Measurements from ENCODE around the gene BCDIN3D.
"Not testable (repeated sequence)": the region's sequence is repeated elsewhere in the genome, so short reads cannot be mapped to it uniquely, and the experiment has no call there.

The BCDIN3D gene

GRCh38 chr12:49863946-49864797 lies 21.3 kb upstream of the BCDIN3D start:
- FAIRE-seq = no peak

GRCh38 chr12:49860921-49861320 lies 18.0 kb upstream of the BCDIN3D start:
- not testable (repeated sequence) for FAIRE-seq; DNase-seq (ENCODE audit: insufficient read length, low spot score)

More at GRCh38 chr12:49863946-49864797, 21.3 kb upstream of the BCDIN3D start:
- DNase-seq (ENCODE audit: insufficient read length, low spot score) = no peak

GRCh38 chr12:49855890-49856289 lies 13.0 kb upstream of the BCDIN3D start:
- FAIRE-seq; DNase-seq (ENCODE audit: insufficient read length, low spot score): not testable (repeated sequence)

GRCh38 chr12:49854976-49855375 lies 12.1 kb upstream of the BCDIN3D start:
- FAIRE-seq (no peak), DNase-seq (ENCODE audit: insufficient read length, low spot score) (no peak)

- DNase-seq (ENCODE audit: insufficient read length, low spot score) (no peak), FAIRE-seq (no peak)
Measured at GRCh38 chr12:49853671-49854070, 10.8 kb upstream of the BCDIN3D start.

- DNase-seq (ENCODE audit: insufficient read length, low spot score) (no peak), FAIRE-seq (no peak)
Measured at GRCh38 chr12:49847161-49847560, 4.3 kb upstream of the BCDIN3D start.

- DNase-seq (ENCODE audit: insufficient read length, low spot score) (no peak), FAIRE-seq (no peak)
Measured at GRCh38 chr12:49846032-49846431, 3.1 kb upstream of the BCDIN3D start.

GRCh38 chr12:49843876-49844437 lies 1.1 kb upstream of the BCDIN3D start:
- FAIRE-seq (no peak), DNase-seq (ENCODE audit: insufficient read length, low spot score) (no peak)

GRCh38 chr12:49843411-49843810 lies 505 bp upstream of the BCDIN3D start:
- DNase-seq (ENCODE audit: insufficient read length, low spot score) (no peak), FAIRE-seq (no peak)

- no peak for DNase-seq (ENCODE audit: insufficient read length, low spot score)
- no peak for FAIRE-seq
Measured at GRCh38 chr12:49838973-49839633, 3.8 kb downstream of the BCDIN3D start.

GRCh38 chr12:49832836-49833421 lies 10.0 kb downstream of the BCDIN3D start:
- no peak for FAIRE-seq
- no peak for DNase-seq (ENCODE audit: insufficient read length, low spot score)

GRCh38 chr12:49831717-49832116 lies 11.2 kb downstream of the BCDIN3D start:
- FAIRE-seq (no peak), DNase-seq (ENCODE audit: insufficient read length, low spot score) (no peak)

GRCh38 chr12:49828133-49829091 lies 14.5 kb downstream of the BCDIN3D start, which contains the start of gene NCKAP5L:
TSS of gene NCKAP5L (minus strand) at chr12:49828413. CDS start at chr12:49804044, 24,369 bp downstream.
- FAIRE-seq (peak; percentile 97), DNase-seq (ENCODE audit: insufficient read length, low spot score) (peak; percentile 92)

GRCh38 chr12:49827401-49828099 lies 15.4 kb downstream of the BCDIN3D start:
- no peak for FAIRE-seq
- no peak for DNase-seq (ENCODE audit: insufficient read length, low spot score)

- DNase-seq (ENCODE audit: insufficient read length, low spot score) = no peak
- no peak for FAIRE-seq
Measured at GRCh38 chr12:49827051-49827400, 15.9 kb downstream of the BCDIN3D start.

GRCh38 chr12:49825971-49826421 lies 16.9 kb downstream of the BCDIN3D start:
- DNase-seq (ENCODE audit: insufficient read length, low spot score) = no peak
- no peak for FAIRE-seq

GRCh38 chr12:49825360-49825970 lies 17.4 kb downstream of the BCDIN3D start:
- FAIRE-seq (no peak), DNase-seq (ENCODE audit: insufficient read length, low spot score) (no peak)

GRCh38 chr12:49824895-49825294 lies 18.0 kb downstream of the BCDIN3D start:
- DNase-seq (ENCODE audit: insufficient read length, low spot score) = no peak
- no peak for FAIRE-seq

GRCh38 chr12:49824416-49824815 lies 18.5 kb downstream of the BCDIN3D start:
- no peak for FAIRE-seq
- DNase-seq (ENCODE audit: insufficient read length, low spot score) = no peak
